Measurements from ENCODE around the gene GK2. TPM values are rescaled to one million over a fixed set of nuclear protein-coding genes. Genes with fewer than 3 reads are reported as not detected.

The GK2 gene
- total RNA-seq, 2 experiments from 2014 or later: not detected

DNA sequence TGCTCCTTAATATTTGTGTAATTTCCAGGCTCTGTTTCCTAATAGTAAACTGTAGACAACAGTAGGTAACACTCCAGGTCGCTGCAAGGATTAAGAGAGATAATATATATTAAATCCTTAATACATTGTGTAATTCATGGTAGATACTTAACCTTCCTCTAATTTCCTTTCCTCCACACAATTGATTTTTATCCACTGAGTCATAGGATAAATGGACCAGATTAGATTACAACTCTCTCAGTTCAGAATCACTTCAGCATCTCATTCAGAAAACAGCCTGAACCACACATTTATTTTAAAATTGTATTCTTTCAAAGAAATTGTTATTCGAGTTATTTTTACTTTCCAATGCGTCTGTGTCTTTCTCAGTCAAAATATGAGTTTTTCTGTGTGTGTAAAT is 17.1 kb downstream of the GK2 start:
- CTCF ChIA-PET: no interaction called here
- POLR2A ChIA-PET: no interaction called here

DNA sequence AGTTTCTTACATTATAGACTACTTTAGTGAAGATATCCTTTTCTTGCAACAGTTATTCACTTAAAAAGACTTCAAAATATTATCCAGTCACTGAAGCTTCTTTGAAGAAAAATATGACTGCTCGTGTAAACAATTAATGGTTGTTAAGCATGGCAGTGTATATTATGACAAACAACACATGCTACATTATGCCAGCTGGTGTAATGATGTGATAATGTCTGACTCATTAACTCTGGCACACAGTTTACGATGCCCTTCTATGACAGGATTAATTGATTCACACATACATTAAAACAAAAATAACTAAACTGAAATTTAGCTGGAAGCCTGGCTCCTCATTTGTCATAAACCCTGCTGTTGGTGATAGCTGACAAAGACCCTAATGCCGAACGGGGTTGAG is 22.4 kb downstream of the GK2 start:
- CTCF ChIA-PET: no interaction called here

DNA sequence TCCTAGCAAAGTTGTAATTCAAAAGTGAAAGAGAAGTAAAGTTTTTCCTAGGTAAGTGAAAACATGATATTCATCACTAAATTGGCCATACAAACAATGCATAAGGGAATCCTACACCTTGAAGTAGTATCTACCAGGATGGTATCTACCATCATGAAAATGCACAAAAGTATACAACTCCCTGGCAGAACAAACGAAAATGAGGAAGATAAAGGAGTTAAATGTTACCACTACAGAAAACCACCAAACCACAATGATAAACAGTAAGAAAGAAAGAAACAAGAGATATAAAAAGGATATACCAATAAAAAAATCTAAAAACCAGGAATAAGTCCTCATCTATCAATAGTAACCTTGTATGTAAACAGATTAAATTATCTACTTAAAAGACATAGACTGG is 26.9 kb downstream of the GK2 start:
- ChIA-PET POLR2A (no interaction called here), CTCF (no interaction called here)

More for the DNA sequence above, 22.4 kb downstream of the GK2 start:
- POLR2A ChIA-PET: no interaction called here

DNA sequence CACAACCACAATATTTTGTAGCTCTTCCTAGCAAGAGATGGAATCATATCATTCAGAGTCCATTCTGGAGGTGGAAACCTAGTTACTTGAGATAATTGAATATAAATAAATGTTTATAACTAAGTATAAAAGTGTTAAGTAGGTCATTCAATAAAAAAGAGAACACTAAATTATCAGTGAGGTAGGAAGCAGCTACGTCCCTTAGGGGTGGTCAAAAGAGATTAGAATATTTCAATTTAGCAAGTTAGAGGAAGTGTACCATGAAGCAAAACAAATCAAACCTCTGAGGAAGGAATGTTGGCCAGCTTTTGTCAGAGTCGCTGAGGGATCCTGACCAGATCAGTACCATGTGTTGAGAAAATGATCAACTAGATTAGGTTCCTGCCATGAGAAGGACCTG is 38.0 kb downstream of the GK2 start:
- POLR2A ChIA-PET: no interaction called here
- CTCF ChIA-PET: no interaction called here

DNA sequence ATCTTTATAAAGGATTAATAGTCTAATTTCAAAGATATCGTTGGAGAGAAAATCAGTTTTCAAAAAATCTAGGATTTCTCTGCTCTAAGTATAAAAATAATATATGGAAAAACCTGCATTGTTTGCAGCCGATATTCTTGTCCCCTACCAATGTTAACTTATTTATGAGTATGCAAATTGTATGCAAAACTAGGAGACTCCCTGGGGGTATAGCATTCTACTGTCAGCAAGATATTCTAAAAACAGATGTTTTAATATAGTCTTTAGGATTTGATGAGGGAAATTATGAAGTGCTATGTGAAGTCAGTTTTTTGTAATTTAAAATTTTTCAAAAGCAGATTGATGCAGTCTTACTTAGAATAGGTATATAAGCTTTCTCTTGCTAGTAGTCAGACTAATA is 40.9 kb downstream of the GK2 start:
- POLR2A ChIA-PET: no interaction called here
- CTCF ChIA-PET: no interaction called here

DNA sequence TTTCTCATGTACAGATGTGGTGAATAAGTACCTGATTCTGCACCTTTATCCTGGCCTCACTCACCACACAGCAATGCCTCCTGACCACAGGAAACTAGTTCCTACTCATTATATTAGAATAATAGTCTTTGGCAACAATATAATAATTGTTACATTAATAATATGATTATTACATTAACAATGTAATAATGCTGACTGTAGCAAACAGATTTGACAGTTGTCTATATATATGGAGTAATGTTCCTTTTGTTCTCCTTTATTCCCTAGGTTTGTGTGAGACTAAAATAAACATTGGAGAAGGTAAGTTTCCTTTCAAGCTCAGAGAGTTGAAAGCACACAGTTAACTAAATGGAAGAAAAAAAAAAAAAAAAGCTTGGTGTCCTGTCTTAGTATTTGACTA is 41.6 kb downstream of the GK2 start:
- CTCF ChIA-PET: no interaction called here
- POLR2A ChIA-PET: no interaction called here

DNA sequence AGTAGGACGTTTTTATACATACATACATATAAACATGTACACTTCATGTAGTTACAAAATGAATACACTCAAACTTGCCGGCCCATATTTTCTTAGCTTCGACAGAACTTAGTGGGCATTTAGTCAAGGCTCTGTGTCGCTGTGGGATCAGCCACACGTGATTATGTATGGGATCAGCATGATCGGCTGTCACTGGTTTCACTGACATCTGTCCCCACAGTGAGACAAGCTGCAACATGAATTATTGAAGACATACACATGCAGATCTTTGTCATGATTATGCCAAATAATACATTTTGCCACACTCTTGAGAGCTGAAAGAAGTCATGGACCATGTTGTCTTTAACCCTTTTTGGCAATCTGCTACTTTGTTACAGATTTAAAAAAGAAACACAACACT is 44.0 kb downstream of the GK2 start:
- ChIA-PET POLR2A (no interaction called here), CTCF (no interaction called here)

DNA sequence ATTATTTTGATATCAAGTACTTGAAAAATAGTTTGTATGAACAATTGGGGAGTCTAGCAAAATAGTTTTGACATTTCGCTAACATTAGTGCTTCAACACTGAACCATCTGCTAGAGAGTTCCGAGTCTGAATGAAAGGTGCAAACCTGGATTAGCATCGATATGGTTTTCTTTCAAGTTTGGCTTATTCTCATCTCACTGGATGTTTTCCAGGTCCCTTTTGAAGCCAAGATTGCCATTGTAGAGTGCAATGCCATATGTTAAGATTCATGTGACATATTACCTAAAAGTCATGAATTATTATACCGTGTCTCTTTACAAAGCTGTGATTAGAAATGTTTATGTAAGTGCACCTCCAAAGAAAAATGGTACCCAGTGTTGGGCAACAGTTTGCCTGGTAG is 45.4 kb downstream of the GK2 start:
- POLR2A ChIA-PET: no interaction called here
- CTCF ChIA-PET: no interaction called here

DNA sequence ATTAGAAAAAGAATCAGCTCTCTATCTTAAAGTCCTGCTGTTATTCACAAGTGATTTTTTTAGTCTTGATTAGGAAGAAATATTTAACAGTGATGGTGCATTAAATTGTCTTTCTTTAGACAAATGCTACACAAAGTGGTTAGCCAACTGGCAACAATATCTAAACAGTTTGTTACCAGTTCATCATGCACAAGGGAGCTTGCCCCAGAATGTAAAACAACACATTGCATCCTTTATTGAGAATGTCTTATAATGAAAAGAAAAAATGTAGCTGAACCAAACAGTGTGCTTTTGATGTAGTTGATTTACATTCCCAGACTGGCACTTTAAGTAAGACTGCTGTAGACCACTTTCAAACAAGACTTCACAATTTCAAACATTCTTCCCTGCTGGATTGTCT is 48.0 kb downstream of the GK2 start:
- POLR2A ChIA-PET: no interaction called here
- CTCF ChIA-PET: no interaction called here

DNA sequence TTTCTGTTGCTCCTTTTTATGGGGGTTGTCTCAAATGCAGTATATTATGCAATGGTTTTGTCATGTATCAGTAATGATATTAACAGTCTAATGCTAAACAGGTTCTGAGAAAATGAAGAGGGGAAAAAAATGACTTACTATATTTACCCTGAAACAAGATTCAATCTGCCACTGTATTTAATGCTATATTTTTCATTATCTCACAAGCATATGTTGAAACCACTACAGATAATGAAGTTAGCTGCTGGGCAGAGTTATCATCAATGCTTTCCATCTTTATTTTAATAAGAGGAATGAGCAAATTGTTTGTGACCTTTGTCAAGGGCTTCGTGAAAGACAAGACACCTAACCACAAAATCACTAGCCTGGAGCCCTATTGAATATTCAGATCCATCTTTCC is 49.6 kb downstream of the GK2 start:
- CTCF ChIA-PET: no interaction called here
- POLR2A ChIA-PET: no interaction called here

DNA sequence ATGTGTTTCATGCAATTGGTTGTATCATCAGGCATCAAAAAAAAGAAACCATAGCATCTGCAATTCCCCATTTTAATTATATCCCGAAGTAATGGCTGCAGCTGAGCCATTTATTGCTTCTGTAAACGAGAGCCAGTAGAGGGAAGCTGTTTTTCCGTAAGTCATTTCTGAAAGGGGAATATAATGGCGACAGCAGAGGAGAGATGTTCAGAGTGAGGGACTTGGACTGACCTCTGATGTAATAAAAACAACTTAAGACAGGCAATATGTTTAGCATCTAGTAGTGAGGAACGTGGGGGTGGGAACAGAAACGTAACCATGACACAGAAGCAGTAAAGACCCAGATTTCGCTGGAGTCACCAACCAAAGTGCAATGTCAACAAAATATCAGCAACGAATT is 50.7 kb downstream of the GK2 start:
- ChIA-PET POLR2A (no interaction called here), CTCF (no interaction called here)

Other genes with a start within 250 kb of the GK2 start
- gene NAA11, start 82.2 kb downstream of the GK2 start, total RNA-seq: not detected

All from activated CD8-positive, alpha-beta memory T cell treated with anti-CD3 and anti-CD28 coated beads for 36 hours (primary cell).